ENCODE results near the gene AREL1. TPM values are rescaled to one million over a fixed set of nuclear protein-coding genes. Genes with fewer than 3 reads are reported as not detected.

AREL1 gene
- total RNA-seq, 1 donor from 2014 or later: 55.1 TPM

- TF ChIP-seq, protein P1, sequence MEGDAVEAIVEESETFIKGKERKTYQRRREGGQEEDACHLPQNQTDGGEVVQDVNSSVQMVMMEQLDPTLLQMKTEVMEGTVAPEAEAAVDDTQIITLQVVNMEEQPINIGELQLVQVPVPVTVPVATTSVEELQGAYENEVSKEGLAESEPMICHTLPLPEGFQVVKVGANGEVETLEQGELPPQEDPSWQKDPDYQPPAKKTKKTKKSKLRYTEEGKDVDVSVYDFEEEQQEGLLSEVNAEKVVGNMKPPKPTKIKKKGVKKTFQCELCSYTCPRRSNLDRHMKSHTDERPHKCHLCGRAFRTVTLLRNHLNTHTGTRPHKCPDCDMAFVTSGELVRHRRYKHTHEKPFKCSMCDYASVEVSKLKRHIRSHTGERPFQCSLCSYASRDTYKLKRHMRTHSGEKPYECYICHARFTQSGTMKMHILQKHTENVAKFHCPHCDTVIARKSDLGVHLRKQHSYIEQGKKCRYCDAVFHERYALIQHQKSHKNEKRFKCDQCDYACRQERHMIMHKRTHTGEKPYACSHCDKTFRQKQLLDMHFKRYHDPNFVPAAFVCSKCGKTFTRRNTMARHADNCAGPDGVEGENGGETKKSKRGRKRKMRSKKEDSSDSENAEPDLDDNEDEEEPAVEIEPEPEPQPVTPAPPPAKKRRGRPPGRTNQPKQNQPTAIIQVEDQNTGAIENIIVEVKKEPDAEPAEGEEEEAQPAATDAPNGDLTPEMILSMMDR (IDR thresholded peaks at IDR 0.05; ENCODE audit: unreplicated experiment): no peak
- peak overlapping the region; percentile 25 for H3K27ac Mint-ChIP-seq
Observed at GRCh38 chr14:74698465-74698864, 14.4 kb downstream of the AREL1 start.

DNA sequence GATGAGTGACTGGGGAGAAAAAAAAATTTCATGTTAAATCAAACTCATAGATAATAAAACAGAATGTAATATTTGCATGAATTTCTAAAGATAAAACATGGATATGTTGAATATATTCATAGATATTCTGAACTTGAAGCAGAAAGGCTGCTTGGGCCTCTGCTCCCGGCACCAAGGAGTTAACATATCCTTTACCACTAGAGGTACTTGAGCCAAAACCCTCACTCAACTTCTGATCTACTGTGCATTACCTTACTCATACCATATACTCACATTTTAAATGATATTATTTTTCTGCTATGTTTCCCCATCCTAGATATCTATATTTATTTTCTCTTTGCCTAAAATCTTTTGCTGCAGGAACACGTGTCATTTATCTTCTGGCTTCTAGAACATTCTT lies 14.9 kb downstream of the AREL1 start:
- no peak for DNase-seq (ENCODE audit: low spot score, unreplicated experiment)
- Mint-ChIP-seq H3K9me3 (ENCODE audit: low read depth) (peaks cover 5% of the 10 kb centered on the region), H3K27me3 (no peaks in the 10 kb centered on the region), H3K4me1 (ENCODE audit: low read depth) (no peaks in the 10 kb centered on the region), H3K36me3 (ENCODE audit: insufficient read depth) (peaks cover 20% of the 10 kb centered on the region), H3K4me3 (ENCODE audit: low read depth) (no peak overlapping the region), H3K27ac (no peak overlapping the region)
- TF ChIP-seq, protein P1 (IDR thresholded peaks at IDR 0.05; ENCODE audit: unreplicated experiment): no peak

More at GRCh38 chr14:74698465-74698864, 14.4 kb downstream of the AREL1 start:
- Mint-ChIP-seq H3K27me3 (no peaks in the 10 kb centered on the region), H3K36me3 (ENCODE audit: insufficient read depth) (peaks cover 23% of the 10 kb centered on the region), H3K4me1 (ENCODE audit: low read depth) (no peaks in the 10 kb centered on the region), H3K9me3 (ENCODE audit: low read depth) (peaks cover 7% of the 10 kb centered on the region), H3K4me3 (ENCODE audit: low read depth) (no peak overlapping the region)
- DNase-seq (ENCODE audit: low spot score, unreplicated experiment): no peak

DNA sequence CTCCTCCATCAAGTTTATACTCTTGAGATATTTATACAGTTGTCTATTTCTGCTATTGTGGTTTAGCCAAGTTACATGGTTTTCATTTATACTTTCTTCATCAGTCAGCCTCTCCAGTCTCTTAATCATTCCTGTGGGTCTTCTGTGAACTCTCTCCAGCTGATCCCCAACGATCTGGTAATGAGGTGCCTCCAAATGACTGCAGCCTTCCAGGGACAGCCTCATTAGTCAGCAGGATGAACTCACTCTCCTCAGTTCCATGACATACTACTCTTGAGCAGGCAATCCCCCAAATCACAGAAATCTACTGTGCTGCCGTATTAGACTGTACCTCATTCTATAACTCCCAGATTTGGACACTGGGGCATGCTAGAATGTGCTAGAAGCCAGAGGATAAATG lies 15.3 kb downstream of the AREL1 start:
- Mint-ChIP-seq H3K9me3 (ENCODE audit: low read depth) (peaks cover under 1% of the 10 kb centered on the region), H3K36me3 (ENCODE audit: insufficient read depth) (peaks cover 16% of the 10 kb centered on the region), H3K4me3 (ENCODE audit: low read depth) (no peak overlapping the region), H3K27ac (no peak overlapping the region), H3K27me3 (no peaks in the 10 kb centered on the region), H3K4me1 (ENCODE audit: low read depth) (no peaks in the 10 kb centered on the region)
- TF ChIP-seq, protein P1 (IDR thresholded peaks at IDR 0.05; ENCODE audit: unreplicated experiment): no peak
- no peak for DNase-seq (ENCODE audit: low spot score, unreplicated experiment)

DNA sequence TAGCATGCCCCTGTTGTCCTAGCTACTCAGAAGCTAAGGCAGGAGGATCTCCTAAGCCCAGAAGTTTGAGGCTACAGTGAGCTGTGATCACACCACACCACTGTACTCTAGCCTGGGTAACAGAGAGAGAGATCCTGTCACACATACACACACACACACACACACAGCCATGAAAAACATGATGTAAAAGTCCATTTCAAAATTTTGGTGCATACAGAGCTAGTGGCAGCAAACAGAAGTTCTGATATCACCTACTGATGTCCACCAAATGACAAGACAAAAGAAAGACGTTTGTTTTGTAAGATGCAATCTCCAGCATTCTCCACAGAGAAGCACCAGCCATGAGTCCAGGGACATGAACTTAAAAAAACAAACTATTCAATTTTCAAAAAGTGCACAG lies 15.9 kb downstream of the AREL1 start:
- Mint-ChIP-seq H3K27ac (no peak overlapping the region), H3K36me3 (ENCODE audit: insufficient read depth) (peaks cover 13% of the 10 kb centered on the region), H3K4me3 (ENCODE audit: low read depth) (no peak overlapping the region), H3K4me1 (ENCODE audit: low read depth) (no peaks in the 10 kb centered on the region), H3K9me3 (ENCODE audit: low read depth) (no peaks in the 10 kb centered on the region), H3K27me3 (no peaks in the 10 kb centered on the region)
- TF ChIP-seq, protein P1 (IDR thresholded peaks at IDR 0.05; ENCODE audit: unreplicated experiment): no peak
- DNase-seq (ENCODE audit: low spot score, unreplicated experiment): no peak

GRCh38 chr14:74695406-74695805 lies 17.5 kb downstream of the AREL1 start:
- no peak for DNase-seq (ENCODE audit: low spot score, unreplicated experiment)
- no peak overlapping the region for H3K27ac Mint-ChIP-seq
- TF ChIP-seq, protein P1 (IDR thresholded peaks at IDR 0.05; ENCODE audit: unreplicated experiment): no peak
- H3K9me3 Mint-ChIP-seq (ENCODE audit: low read depth): no peaks in the 10 kb centered on the region
- H3K36me3 Mint-ChIP-seq (ENCODE audit: insufficient read depth): peaks cover 9% of the 10 kb centered on the region
- no peaks in the 10 kb centered on the region for H3K4me1 Mint-ChIP-seq (ENCODE audit: low read depth)
- H3K27me3 Mint-ChIP-seq: no peaks in the 10 kb centered on the region
- no peak overlapping the region for H3K4me3 Mint-ChIP-seq (ENCODE audit: low read depth)
